Mucosa of descending colon (tissue), 3 donors: ENCODE data around the gene FASTKD3. TPM values are rescaled to one million over a fixed set of nuclear protein-coding genes. Genes with fewer than 3 reads are reported as not detected.

Experiments used
- ATAC-seq: fragments of 200-7000 bp; cut with Tn5 transposase; one replicate; pipeline ENCODE4 v1.9.1; 2020; ENCODE audit warnings: mild to moderate bottlenecking, moderate library complexity
- DNase-seq, 3 donors: peaks; one replicate each; pipeline ENCODE4 v3.0.0-alpha.2; 2020
- H3K36me3 ChIP-seq: fragments of 200-600 bp; one replicate; pipeline ENCODE4 v1.8.0; 2021; ENCODE audit warnings: low read depth, mild to moderate bottlenecking
- H3K4me1 ChIP-seq: fragments of 200-600 bp; one replicate; pipeline ENCODE4 v1.8.0; 2021; ENCODE audit warnings: low read depth, mild to moderate bottlenecking
- H3K4me3 ChIP-seq: fragments of 200-600 bp; one replicate; pipeline ENCODE4 v1.8.0; 2021; ENCODE audit warnings: mild to moderate bottlenecking
- H3K9me3 ChIP-seq: fragments of 200-600 bp; one replicate; pipeline ENCODE4 v1.8.0; 2021; ENCODE audit warnings: mild to moderate bottlenecking
- CTCF ChIP-seq: fragments of 200-600 bp; IDR thresholded peaks from one replicate; pipeline ENCODE4 v1.8.0; 2022; ENCODE audit warnings: antibody characterized with exemption, mild to moderate bottlenecking
- intact Hi-C, 2 donors: fragments of 100-400 bp; cut with DNase I in 1 of 2; cut with micrococcal nuclease in 1 of 2; formaldehyde crosslinking; loops; one replicate each; pipeline versions ENCODE4 v1.11.0 to v1.11.1; 2022; cut with DNase I, micrococcal nuclease
- total RNA-seq, 3 donors: library from RNA; stranded (reverse); fragmentation: NEBNext Ultra II Directional in 2 of 3; extraction: Animal tissue kit (Norgen Biotek cat#: 25700) in 2 of 3; gene quantifications; one replicate each; pipeline versions ENCODE4 v1.2.1 to v1.2.4, GENCODE V29; 2021 to 2023
- donor health status: DM: no; HTN: no; CAD: no; lungs with moderate emphysema.
- donor health status: DM: no; HTN: no; CAD: no.
- donor health status: DM: no; HTN: yes; CAD: no.

Gene FASTKD3
- total RNA-seq, 3 donors from 2014 or later = 9.2 to 11.7 (median 9.5) TPM

GRCh38 chr5:7811715-7812114 is 57.1 kb downstream of the FASTKD3 start:
- H3K4me3 ChIP-seq = no peak overlapping the region
- TF ChIP-seq CTCF = no peak
- intact Hi-C loops = no loop called here
- H3K36me3 ChIP-seq = no peaks in the 10 kb centered on the region
- ATAC-seq (no peak), DNase-seq (no peak)
- no peaks in the 10 kb centered on the region for H3K4me1 ChIP-seq
- no peaks in the 10 kb centered on the region for H3K9me3 ChIP-seq

Other genes starting within 250 kb of the FASTKD3 start
- gene CFAP90, start 17.9 kb downstream of the FASTKD3 start, total RNA-seq = not detected
- 10 to 100 TPM; 50.5 to 53.7 (median 53.3) TPM for gene MTRR, start 117 bp upstream of the FASTKD3 start, total RNA-seq